Right cardiac atrium (tissue), 5 donors: ENCODE results near the gene VPS13C. TPM values are rescaled to one million over a fixed set of nuclear protein-coding genes. Genes with fewer than 3 reads are reported as not detected.
"Not testable (repeated sequence)": the region's sequence is repeated elsewhere in the genome, so short reads cannot be mapped to it uniquely, and the experiment has no call there.

Experiments used
- ATAC-seq, 2 donors: fragments of 200-7000 bp; cut with Tn5 transposase; one replicate each; pipeline versions ENCODE4 v1.8.0 to v1.9.1; 2020; ENCODE audit warnings: moderate library complexity in 2 of 2, mild to moderate bottlenecking in 1 of 2
- DNase-seq, 3 donors: peaks; one replicate each; pipeline ENCODE4 v3.0.0-alpha.2; 2020
- H3K27ac ChIP-seq: one replicate; pipeline ENCODE4 v1.5.1; 2013; ENCODE audit warnings: mild to moderate bottlenecking, low read length, control low read depth, moderate library complexity
- H3K27me3 ChIP-seq: one replicate; pipeline ENCODE4 v1.6.1; 2013; ENCODE audit not compliant: control insufficient read depth, insufficient read depth
- H3K4me1 ChIP-seq: one replicate; pipeline ENCODE4 v1.6.1; 2013; ENCODE audit warnings: low read length; ENCODE audit not compliant: control insufficient read depth, insufficient read depth
- H3K4me3 ChIP-seq: one replicate; pipeline ENCODE4 v1.5.1; 2013; ENCODE audit warnings: low read length, control low read depth
- H3K9me3 ChIP-seq: one replicate; pipeline ENCODE4 v1.6.1; 2013; ENCODE audit warnings: low read length; ENCODE audit not compliant: control insufficient read depth
- WGBS: extraction: QIAGEN DNeasy Blood & Tissue Kit; methylation state at CpG from one replicate; pipeline ENCODE4 v1.1.7; 2013; 5-methylcytosine and 5-hydroxymethylcytosine counted together
- intact Hi-C, 4 donors: fragments of 100-400 bp; cut with DNase I; formaldehyde crosslinking; loops; one replicate each; pipeline versions ENCODE4 v1.11.0 to v1.14.0; 2022 to 2023
- polyA plus RNA-seq: library from polyadenylated mRNA; stranded (reverse); fragments of 200-250 nt; gene quantifications from one replicate; pipeline ENCODE4 v1.2.3, GENCODE V29; 2013
- total RNA-seq, 4 donors: library from RNA; stranded (reverse); fragmentation: NEBNext Ultra II Directional; extraction: Animal tissue kit (Norgen Biotek cat#: 25700); gene quantifications; one replicate each; pipeline ENCODE4 v1.2.1, GENCODE V29; 2021
- donor health status: healthy with polysubstance abuse.
- donor health status: DM: no; HTN: yes; CAD: no.
- donor health status: DM: no; HTN: no; CAD: no.
- donor health status: DM: no; HTN: yes; CAD: no; lungs with severe emphysema.
- donor health status: DM: yes; HTN: yes; CAD: no.

The VPS13C gene
- total and polyA plus RNA-seq, 5 donors: 14.5 to 41.3 (median 36.1) TPM

- intact Hi-C loops: no loop called here
- 48% methylated on average over 2 of the region's 2 CpGs for WGBS
- Histone ChIP-seq H3K27ac (no peak overlapping the region), H3K4me1 (no peaks in the 10 kb centered on the region), H3K9me3 (no peaks in the 10 kb centered on the region), H3K4me3 (no peak overlapping the region), H3K27me3 (no peaks in the 10 kb centered on the region)
- DNase-seq: no peak
- ATAC-seq: no peak
These were observed 24.9 kb downstream of the VPS13C start for GRCh38 chr15:62035256-62035924.

GRCh38 chr15:62027916-62028315 lies 32.3 kb downstream of the VPS13C start:
- DNase-seq: no peak
- ATAC-seq: no peak
- intact Hi-C loops: no loop called here
- Histone ChIP-seq H3K9me3 (no peaks in the 10 kb centered on the region), H3K27ac (no peak overlapping the region), H3K27me3 (no peaks in the 10 kb centered on the region), H3K4me1 (no peaks in the 10 kb centered on the region), H3K4me3 (no peak overlapping the region)
- WGBS: 92% methylated on average over 5 of the region's 5 CpGs

GRCh38 chr15:62027263-62027565 lies 33.0 kb downstream of the VPS13C start:
- intact Hi-C loops: no loop called here
- 79% methylated on average over 3 of the region's 3 CpGs for WGBS
- no peaks in the 10 kb centered on the region for H3K27me3 ChIP-seq

GRCh38 chr15:62026487-62027262 lies 33.6 kb downstream of the VPS13C start:
- no peaks in the 10 kb centered on the region for H3K9me3 ChIP-seq
- no peaks in the 10 kb centered on the region for H3K4me1 ChIP-seq
- H3K27me3 ChIP-seq: no peaks in the 10 kb centered on the region
- intact Hi-C loops: no loop called here
- 72% methylated on average over 2 of the region's 2 CpGs for WGBS
- H3K27ac ChIP-seq: no peak overlapping the region
- DNase-seq (no peak), ATAC-seq (no peak)
- no peak overlapping the region for H3K4me3 ChIP-seq

More at GRCh38 chr15:62027263-62027565, 33.0 kb downstream of the VPS13C start:
- no peak for ATAC-seq
- no peaks in the 10 kb centered on the region for H3K9me3 ChIP-seq
- H3K4me1 ChIP-seq: no peaks in the 10 kb centered on the region
- no peak overlapping the region for H3K27ac ChIP-seq
- H3K4me3 ChIP-seq: no peak overlapping the region
- DNase-seq: no peak

GRCh38 chr15:62021991-62022600 lies 38.2 kb downstream of the VPS13C start:
- Histone ChIP-seq H3K4me3 (no peak overlapping the region), H3K27me3 (no peaks in the 10 kb centered on the region), H3K27ac (no peak overlapping the region), H3K9me3 (no peaks in the 10 kb centered on the region), H3K4me1 (no peaks in the 10 kb centered on the region)
- no peak for ATAC-seq
- DNase-seq: no peak
- intact Hi-C loops: no loop called here
- 97% methylated on average over 3 of the region's 3 CpGs for WGBS

GRCh38 chr15:62020576-62021160 lies 39.6 kb downstream of the VPS13C start:
- WGBS: 97% methylated on average over 3 of the region's 3 CpGs
- Histone ChIP-seq H3K4me3 (no peak overlapping the region), H3K4me1 (no peaks in the 10 kb centered on the region), H3K27me3 (no peaks in the 10 kb centered on the region), H3K9me3 (no peaks in the 10 kb centered on the region), H3K27ac (no peak overlapping the region)
- no peak for ATAC-seq
- DNase-seq: no peak
- intact Hi-C loops: no loop called here

- H3K4me1 ChIP-seq, H3K27ac ChIP-seq, H3K9me3 ChIP-seq, H3K4me3 ChIP-seq, intact Hi-C loops, H3K27me3 ChIP-seq, ATAC-seq, DNase-seq: not testable (repeated sequence)
- 97% methylated on average over 5 of the region's 7 CpGs for WGBS
These were observed 54.9 kb downstream of the VPS13C start for GRCh38 chr15:62005354-62005753.

GRCh38 chr15:61997786-61998185 lies 62.5 kb downstream of the VPS13C start:
- WGBS: 72% methylated on average over 1 of the region's 1 CpG
- Histone ChIP-seq H3K9me3 (no peaks in the 10 kb centered on the region), H3K27me3 (no peaks in the 10 kb centered on the region), H3K4me3 (no peak overlapping the region), H3K27ac (no peak overlapping the region), H3K4me1 (no peaks in the 10 kb centered on the region)
- no peak for DNase-seq
- intact Hi-C loops: no loop called here
- ATAC-seq: no peak

GRCh38 chr15:61996056-61996635 lies 64.1 kb downstream of the VPS13C start:
- DNase-seq (no peak), ATAC-seq (no peak)
- Histone ChIP-seq H3K4me3 (no peak overlapping the region), H3K4me1 (no peaks in the 10 kb centered on the region), H3K27me3 (no peaks in the 10 kb centered on the region), H3K9me3 (no peaks in the 10 kb centered on the region), H3K27ac (no peak overlapping the region)
- intact Hi-C loops: no loop called here
- 97% methylated on average over 4 of the region's 4 CpGs for WGBS

- Histone ChIP-seq H3K4me1 (no peaks in the 10 kb centered on the region), H3K9me3 (no peaks in the 10 kb centered on the region), H3K27me3 (no peaks in the 10 kb centered on the region), H3K27ac (no peak overlapping the region), H3K4me3 (no peak overlapping the region)
- DNase-seq: no peak
- ATAC-seq: no peak
- 84% methylated on average over 1 of the region's 1 CpG for WGBS
- intact Hi-C loops: no loop called here
These were observed 66.0 kb downstream of the VPS13C start for GRCh38 chr15:61994216-61994615.

GRCh38 chr15:61992518-61992917 lies 67.7 kb downstream of the VPS13C start:
- Histone ChIP-seq H3K4me3 (no peak overlapping the region), H3K27ac (no peak overlapping the region), H3K4me1 (no peaks in the 10 kb centered on the region), H3K9me3 (no peaks in the 10 kb centered on the region), H3K27me3 (no peaks in the 10 kb centered on the region)
- intact Hi-C loops: no loop called here
- DNase-seq (no peak), ATAC-seq (no peak)
